GM21717 (cell line): ENCODE results near the gene GPER1.
"Not testable (repeated sequence)": the region's sequence is repeated elsewhere in the genome, so short reads cannot be mapped to it uniquely, and the experiment has no call there.

ENCODE experiments used
- ATAC-seq: cut with Tn5 transposase; IDR thresholded peaks from one replicate; pipeline ENCODE4 v1.9.1; 2021; ENCODE audit warnings: mild to moderate bottlenecking, moderate library complexity; ENCODE audit not compliant: unreplicated experiment

The GPER1 gene

GRCh38 chr7:1068013-1068412, 19.9 kb upstream of the GPER1 start:
- ATAC-seq = no peak

GRCh38 chr7:1068619-1069018, 19.3 kb upstream of the GPER1 start:
- ATAC-seq = no peak

GRCh38 chr7:1070544-1071011, 17.3 kb upstream of the GPER1 start:
- ATAC-seq = no peak

- ATAC-seq = no peak
Measured at GRCh38 chr7:1071731-1072254, 16.1 kb upstream of the GPER1 start.

GRCh38 chr7:1073142-1073977, 14.6 kb upstream of the GPER1 start:
- no peak for ATAC-seq

GRCh38 chr7:1074018-1074417, 13.9 kb upstream of the GPER1 start:
- not testable (repeated sequence) for ATAC-seq

GRCh38 chr7:1074593-1075431, 13.1 kb upstream of the GPER1 start:
- no peak for ATAC-seq

- ATAC-seq = no peak
Measured at GRCh38 chr7:1076184-1077072, 11.5 kb upstream of the GPER1 start.

- no peak for ATAC-seq
Measured at GRCh38 chr7:1078519-1078918, 9.4 kb upstream of the GPER1 start.

- no peak for ATAC-seq
Measured at GRCh38 chr7:1078985-1079384, 8.9 kb upstream of the GPER1 start.

- no peak for ATAC-seq
Measured at GRCh38 chr7:1079546-1079945, 8.4 kb upstream of the GPER1 start.

GRCh38 chr7:1080252-1080920, 7.5 kb upstream of the GPER1 start:
- ATAC-seq = no peak

GRCh38 chr7:1080921-1081255, 7.0 kb upstream of the GPER1 start:
- no peak for ATAC-seq

GRCh38 chr7:1081336-1081735, 6.6 kb upstream of the GPER1 start:
- ATAC-seq = no peak

- ATAC-seq = no peak
Measured at GRCh38 chr7:1081931-1082401, 5.9 kb upstream of the GPER1 start.

GRCh38 chr7:1083729-1084657, 3.9 kb upstream of the GPER1 start:
- ATAC-seq = no peak

- ATAC-seq = no peak
Measured at GRCh38 chr7:1085266-1085665, 2.6 kb upstream of the GPER1 start.

GRCh38 chr7:1085910-1086421, 1.9 kb upstream of the GPER1 start:
- ATAC-seq = no peak
